Transverse colon (tissue), 4 donors: ENCODE data around the gene LRSAM1. TPM values are rescaled to one million over a fixed set of nuclear protein-coding genes. Genes with fewer than 3 reads are reported as not detected.

Experiments used
- DNase-seq: peaks from one replicate; pipeline ENCODE4 v3.0.0-alpha.2; 2019
- H3K27ac ChIP-seq, 4 donors: fragments of 200-600 bp; sonication (generic); 2 replicates each; pipeline ENCODE4 v1.5.1; 2016 to 2018; ENCODE audit warnings: inconsistent platforms in 4 of 4
- H3K27me3 ChIP-seq: fragments of 200-600 bp; sonication (generic); 2 replicates; pipeline ENCODE4 v1.5.1; 2017; ENCODE audit warnings: inconsistent platforms
- H3K36me3 ChIP-seq, 4 donors: fragments of 200-600 bp; sonication (generic); 2 replicates each; pipeline ENCODE4 v1.5.1; 2017 to 2019; ENCODE audit warnings: inconsistent platforms in 4 of 4
- H3K4me1 ChIP-seq, 4 donors: fragments of 200-600 bp; sonication (generic); 2 replicates each; pipeline ENCODE4 v1.5.1; 2017 to 2020; ENCODE audit warnings: inconsistent platforms in 4 of 4
- H3K4me3 ChIP-seq, 4 donors: fragments of 200-600 bp; sonication (generic); 1 replicate in 1 of 4; 2 replicates in 3 of 4; pipeline versions ENCODE4 v1.5.1 to v1.6.1; 2017 to 2019; ENCODE audit warnings: inconsistent platforms in 4 of 4
- H3K9me3 ChIP-seq, 2 donors: fragments of 200-600 bp; sonication (generic); 2 replicates each; pipeline ENCODE4 v1.5.1; 2017 to 2019; ENCODE audit warnings: inconsistent platforms in 2 of 2
- EP300 ChIP-seq: sonication (generic); formaldehyde crosslinking; IDR thresholded peaks from one replicate; pipeline ENCODE4 v1.6.1; 2017; ENCODE audit warnings: antibody characterized with exemption, low read depth
- POLR2A ChIP-seq: fragments of 450-650 bp; IDR thresholded peaks from one replicate; pipeline ENCODE4 v1.6.1; 2016; ENCODE audit warnings: antibody characterized with exemption, mild to moderate bottlenecking, moderate library complexity
- POLR2AphosphoS5 ChIP-seq, 3 donors: sonication (generic); formaldehyde crosslinking; IDR thresholded peaks; one replicate each; pipeline ENCODE4 v1.6.1; 2016; ENCODE audit warnings: antibody characterized with exemption in 3 of 3
- WGBS, 2 donors: methylation state at CpG; one replicate each; pipeline ENCODE4 v1.1.5; 2018; ENCODE audit warnings: low coverage in 1 of 2; 5-methylcytosine and 5-hydroxymethylcytosine counted together
- in situ Hi-C, 4 donors: fragments of 200-750 bp; cut with MboI; loops; one replicate each; pipeline versions ENCODE4 v1.15.0 to v1.15.1; 2017; ENCODE audit warnings: low sequenced_read_pairs in 3 of 4, low pct_ligation_motif_present in 1 of 4, low pct_unique_long_range_greater_than_20kb in 1 of 4
- intact Hi-C: fragments of 100-400 bp; cut with DNase I; formaldehyde crosslinking; loops from one replicate; pipeline ENCODE4 v1.15.1; 2023; ENCODE audit warnings: low total_unique reads
- total RNA-seq, 4 donors: library from RNA; depleted of rRNA; stranded (reverse); fragments of >200 nt; gene quantifications; one replicate each; pipeline ENCODE4 v1.1.0, GENCODE V29; 2016
- TF ChIP-seq, protein P1 (sequence below), 5 experiments: fragments of 200-600 bp in 3 of 5; fragments of 450-650 bp in 2 of 5; sonication (generic) in 3 of 5; IDR thresholded peaks; 1 replicate in 2 of 5; 2 replicates in 3 of 5; pipeline ENCODE4 v1.5.1; 2016 to 2017; ENCODE audit warnings: antibody characterized with exemption in 5 of 5, inconsistent platforms in 3 of 5, mild to moderate bottlenecking in 2 of 5, moderate library complexity in 1 of 5

LRSAM1 gene
- total RNA-seq, 4 donors from 2014 or later, result 16.2 to 39.2 (median 26.2) TPM

DNA sequence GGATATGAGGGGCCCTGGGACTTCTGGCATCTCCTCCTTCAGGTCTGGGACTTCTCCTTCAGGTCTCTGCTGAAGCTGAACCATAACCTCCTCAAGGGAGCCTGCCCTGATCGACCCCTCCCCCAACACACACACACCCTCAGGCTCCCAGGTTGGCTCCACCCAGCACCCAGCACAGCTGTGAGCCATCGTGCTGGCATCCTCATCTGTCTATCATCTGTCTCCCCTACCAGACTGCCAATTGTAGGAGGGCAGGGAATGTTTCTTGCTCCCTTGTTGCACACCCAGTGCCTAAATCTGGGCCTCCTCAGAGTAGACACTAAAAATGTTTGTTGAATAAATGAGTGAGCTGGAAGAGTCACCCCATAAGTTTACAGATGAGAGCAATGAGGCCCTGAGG lies 71.4 kb downstream of the LRSAM1 start:
- TF ChIP-seq POLR2AphosphoS5 (IDR thresholded peaks at IDR 0.05) (no peak), EP300 (no peak), POLR2A (no peak)
- TF ChIP-seq, protein P1, sequence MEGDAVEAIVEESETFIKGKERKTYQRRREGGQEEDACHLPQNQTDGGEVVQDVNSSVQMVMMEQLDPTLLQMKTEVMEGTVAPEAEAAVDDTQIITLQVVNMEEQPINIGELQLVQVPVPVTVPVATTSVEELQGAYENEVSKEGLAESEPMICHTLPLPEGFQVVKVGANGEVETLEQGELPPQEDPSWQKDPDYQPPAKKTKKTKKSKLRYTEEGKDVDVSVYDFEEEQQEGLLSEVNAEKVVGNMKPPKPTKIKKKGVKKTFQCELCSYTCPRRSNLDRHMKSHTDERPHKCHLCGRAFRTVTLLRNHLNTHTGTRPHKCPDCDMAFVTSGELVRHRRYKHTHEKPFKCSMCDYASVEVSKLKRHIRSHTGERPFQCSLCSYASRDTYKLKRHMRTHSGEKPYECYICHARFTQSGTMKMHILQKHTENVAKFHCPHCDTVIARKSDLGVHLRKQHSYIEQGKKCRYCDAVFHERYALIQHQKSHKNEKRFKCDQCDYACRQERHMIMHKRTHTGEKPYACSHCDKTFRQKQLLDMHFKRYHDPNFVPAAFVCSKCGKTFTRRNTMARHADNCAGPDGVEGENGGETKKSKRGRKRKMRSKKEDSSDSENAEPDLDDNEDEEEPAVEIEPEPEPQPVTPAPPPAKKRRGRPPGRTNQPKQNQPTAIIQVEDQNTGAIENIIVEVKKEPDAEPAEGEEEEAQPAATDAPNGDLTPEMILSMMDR (IDR thresholded peaks at IDR 0.05), result no peak
- peaks cover 0 to 25% (median 9%) of the 10 kb centered on the region in 4 donors for H3K36me3 ChIP-seq

DNA sequence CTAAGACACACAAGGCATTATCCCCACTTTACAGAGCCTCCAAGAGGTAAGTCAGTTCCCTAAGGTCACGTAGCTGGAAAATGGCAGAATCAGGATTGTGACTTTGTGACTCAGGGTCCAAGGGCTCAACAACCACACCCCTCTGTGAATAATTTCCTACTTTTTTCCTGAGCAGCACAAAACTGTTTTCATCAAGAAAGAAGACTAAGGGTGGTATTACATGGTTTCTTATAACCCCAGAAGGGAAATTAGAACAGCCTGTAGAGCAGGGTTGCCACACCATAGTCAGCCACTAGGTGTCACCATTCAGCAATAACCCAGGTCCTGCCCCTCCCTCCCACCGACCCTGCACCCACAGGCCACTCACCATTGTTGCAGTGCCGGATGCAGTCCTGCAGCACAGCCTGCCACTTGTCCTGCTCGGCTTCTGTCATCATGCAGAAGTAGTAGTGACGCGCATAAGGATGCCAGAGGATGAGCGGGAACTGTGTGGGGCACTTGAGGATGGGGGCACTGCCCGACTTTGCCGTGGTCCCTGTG lies 72.1 kb downstream of the LRSAM1 start:
- WGBS, 2 donors, result 90 to 93% methylated on average over 4 to 9 of the region's 9 CpGs
- Histone ChIP-seq H3K36me3 (peaks cover 0 to 21% (median 9%) of the 10 kb centered on the region in 4 donors), H3K4me3 (no peak overlapping the region), H3K27ac (peak overlapping the region in 1 of 4 donors; percentile 37), H3K4me1 (peaks cover 16 to 32% (median 26%) of the 10 kb centered on the region in 4 donors), H3K27me3 (no peaks in the 10 kb centered on the region), H3K9me3 (no peaks in the 10 kb centered on the region)
- intact Hi-C loops, result no loop called here
- in situ Hi-C loops, result loop anchor here in 1 of 4 donors (25.0 kb wide), 1 partner anchor 214 kb away; the partner anchor contains the start of gene TOR2A
- TF ChIP-seq EP300, result no peak
- TF ChIP-seq, protein P1 (IDR thresholded peaks at IDR 0.05), result peak; percentile 24 to 44 (median 40)
- no peak for DNase-seq

More for the DNA sequence above, 71.4 kb downstream of the LRSAM1 start:
- Histone ChIP-seq H3K9me3 (no peaks in the 10 kb centered on the region), H3K27me3 (no peaks in the 10 kb centered on the region), H3K27ac (peak overlapping the region; percentile 63 to 80 (median 74)), H3K4me1 (peaks cover 16 to 34% (median 26%) of the 10 kb centered on the region in 4 donors), H3K4me3 (no peak overlapping the region)
- peak; percentile 44 for DNase-seq
- intact Hi-C loops (no loop called here), in situ Hi-C loops (loop anchor here in 1 of 4 donors (25.0 kb wide), 1 partner anchor 215 kb away; the partner anchor contains the start of gene TOR2A)
- whole genome bisulfite sequencing, 2 donors, result 32% methylated on average over 2 of the region's 2 CpGs; no CpG with 5 or more reads in 1 of the 2 donors

DNA sequence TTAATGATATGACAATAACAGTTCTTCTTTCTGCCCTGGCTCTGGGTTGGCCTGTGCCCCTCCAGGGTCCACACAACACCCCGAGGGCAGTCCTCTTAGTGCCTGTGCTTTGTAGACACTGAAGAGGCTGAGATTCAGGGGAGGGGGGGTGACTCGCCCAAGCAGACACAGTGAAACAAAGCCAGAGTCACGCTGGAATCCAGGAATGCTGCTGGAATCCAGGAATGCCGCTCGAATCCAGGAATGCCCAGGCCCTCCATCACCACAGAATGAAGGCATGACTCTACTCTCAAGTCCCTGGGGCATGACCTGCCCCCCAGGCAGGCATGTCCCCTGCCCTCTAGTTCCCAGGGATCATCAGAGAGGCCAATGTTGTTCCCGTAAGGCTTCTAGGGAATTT lies 73.1 kb downstream of the LRSAM1 start:
- H3K4me3 ChIP-seq, result no peak overlapping the region
- no peaks in the 10 kb centered on the region for H3K27me3 ChIP-seq
- in situ Hi-C loops, result loop anchor here in 1 of 4 donors (25.0 kb wide), 1 partner anchor 213 kb away; the partner anchor contains the start of gene TOR2A
- 66% methylated on average over 6 of the region's 6 CpGs; no CpG with 5 or more reads in 1 of the 2 donors for WGBS, 2 donors
- no peak for DNase-seq
- no peaks in the 10 kb centered on the region for H3K9me3 ChIP-seq
- peak overlapping the region in 3 of 4 donors; percentile 12 to 37 (median 16) for H3K27ac ChIP-seq
- peaks cover 16 to 31% (median 24%) of the 10 kb centered on the region in 4 donors for H3K4me1 ChIP-seq
- TF ChIP-seq POLR2A (no peak), EP300 (no peak), POLR2AphosphoS5 (IDR thresholded peaks at IDR 0.05) (no peak)
- TF ChIP-seq, protein P1 (IDR thresholded peaks at IDR 0.05), result no peak
- peaks cover 0 to 21% (median 9%) of the 10 kb centered on the region in 4 donors for H3K36me3 ChIP-seq
- intact Hi-C loops, result no loop called here

DNA sequence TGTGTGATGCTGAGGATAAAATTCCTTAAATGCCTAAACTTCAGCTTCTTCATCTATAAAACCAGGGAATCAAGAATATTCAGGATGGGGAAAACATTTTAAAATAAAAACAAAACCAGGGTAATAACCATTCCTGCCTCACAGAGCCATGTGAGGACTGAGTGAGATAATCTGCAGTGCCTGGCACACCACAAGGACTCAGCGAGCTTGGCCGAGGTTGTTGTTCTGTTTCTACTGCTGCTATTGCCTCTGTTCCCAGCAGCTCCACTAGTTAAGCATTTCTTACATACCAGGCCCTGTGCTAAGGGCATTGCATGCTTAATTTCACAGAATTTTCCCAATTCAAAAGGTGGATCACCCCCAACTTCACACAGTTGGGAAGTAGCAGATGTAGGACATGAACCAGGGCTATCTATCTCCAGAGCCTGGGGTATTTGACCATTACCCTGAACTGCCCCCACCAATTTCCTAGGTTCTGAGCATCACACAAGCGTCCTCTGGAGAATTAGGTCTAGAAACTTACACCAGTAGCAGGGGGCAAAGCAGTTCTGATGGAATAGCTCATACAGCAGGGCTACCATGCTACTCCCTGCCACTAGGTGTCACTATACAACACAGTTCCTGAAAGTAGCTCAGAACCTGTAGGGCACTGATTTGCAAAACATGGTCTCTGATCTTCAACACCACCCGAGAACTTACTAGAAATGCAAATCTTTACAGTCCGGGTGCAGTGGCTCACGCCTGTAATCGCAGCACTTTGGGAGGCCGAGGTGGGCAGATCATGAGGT lies 74.3 kb downstream of the LRSAM1 start:
- 80 to 87% methylated on average over 1 to 8 of the region's 8 CpGs for WGBS, 2 donors
- in situ Hi-C loops, result no loop called here
- no peaks in the 10 kb centered on the region for H3K27me3 ChIP-seq
- H3K9me3 ChIP-seq, result no peaks in the 10 kb centered on the region
- no peak for DNase-seq
- H3K27ac ChIP-seq, result peak overlapping the region in 2 of 4 donors; percentile 16 to 37
- intact Hi-C loops, result no loop called here
- H3K36me3 ChIP-seq, result peaks cover 0 to 21% (median 9%) of the 10 kb centered on the region in 4 donors
- H3K4me1 ChIP-seq, result peaks cover 16 to 26% (median 21%) of the 10 kb centered on the region in 4 donors
- H3K4me3 ChIP-seq, result no peak overlapping the region
- TF ChIP-seq EP300, result no peak
- TF ChIP-seq, protein P1 (IDR thresholded peaks at IDR 0.05), result peak; percentile 45 to 58 (median 51)
